SK-N-MC (cell line): Measurements from ENCODE around the gene SLC27A4.

ENCODE experiments used
- EZH2 ChIP-seq: fragments of 200-600 bp; sonication (generic); IDR thresholded peaks from one replicate; pipeline ENCODE4 v1.6.1; 2017; ENCODE audit warnings: antibody characterized with exemption
- POLR2AphosphoS5 ChIP-seq: IDR thresholded peaks from 2 replicates; pipeline ENCODE4 v1.6.1; 2012; ENCODE audit warnings: mild to moderate bottlenecking, low read depth, low read length, borderline replicate concordance

DNA sequence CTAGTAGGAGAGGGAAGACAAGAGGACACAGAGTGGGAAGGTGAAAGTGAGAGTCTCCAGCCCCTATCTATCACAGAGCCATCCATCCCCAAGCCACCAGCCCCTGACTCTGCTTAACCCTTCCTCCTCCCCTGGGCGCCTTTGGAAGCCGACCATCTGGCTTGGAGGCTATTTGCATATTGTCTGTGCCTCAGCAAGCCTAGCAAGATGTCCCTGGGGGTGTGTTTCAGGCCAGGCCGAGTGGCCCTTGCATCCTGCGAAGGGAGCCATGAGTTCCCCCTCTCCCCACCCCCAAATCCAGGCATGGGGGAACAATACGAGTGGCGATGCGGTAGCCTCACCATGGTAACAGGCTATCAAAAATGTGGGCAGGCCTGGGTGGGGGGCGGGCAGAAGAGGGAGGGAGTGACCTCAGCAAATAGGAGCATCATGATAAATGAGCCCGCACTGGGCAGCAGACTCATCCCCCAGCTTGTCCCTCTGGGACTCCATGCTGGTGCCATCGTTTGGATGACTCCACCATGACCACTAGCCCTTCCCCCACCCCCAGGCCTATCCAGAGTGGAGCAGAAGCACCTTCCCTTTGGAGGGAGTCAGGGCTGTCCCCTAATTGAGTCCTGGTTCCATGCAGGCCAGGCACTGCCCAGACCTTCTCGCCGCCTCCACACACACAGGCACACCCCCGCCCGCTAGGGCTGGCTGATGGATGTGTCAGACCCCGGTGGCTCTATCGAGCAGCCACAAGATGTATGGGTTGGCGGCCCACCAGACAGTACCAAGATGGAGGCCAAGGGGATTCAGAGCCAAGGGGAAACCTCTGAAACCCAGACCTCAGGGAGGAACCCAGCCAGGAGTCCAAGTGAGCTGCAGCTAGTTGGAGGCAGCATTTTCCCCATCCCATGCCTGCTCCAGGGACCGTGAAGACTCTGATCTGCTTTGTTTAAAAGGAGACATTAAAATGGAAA is 45.5 kb downstream of the SLC27A4 start:
- TF ChIP-seq EZH2 (no peak), POLR2AphosphoS5 (no peak)
